Glutamatergic neuron (in vitro differentiated cells): Measurements from ENCODE around the gene GPD2. TPM values are rescaled to one million over a fixed set of nuclear protein-coding genes. Genes with fewer than 3 reads are reported as not detected.

Source experiments
- DNase-seq: peaks from one replicate; pipeline ENCODE4 v3.0.0; 2022
- H3K27ac Mint-ChIP-seq: one replicate; pipeline ENCODE4 v1.8.0; 2020; ENCODE audit warnings: mild to moderate bottlenecking, mixed read lengths, inconsistent platforms; ENCODE audit not compliant: unreplicated experiment
- H3K27me3 Mint-ChIP-seq: one replicate; pipeline ENCODE4 v1.8.0; 2020; ENCODE audit warnings: mild to moderate bottlenecking, moderate library complexity, mixed read lengths, inconsistent platforms; ENCODE audit not compliant: unreplicated experiment
- H3K36me3 Mint-ChIP-seq: one replicate; pipeline ENCODE4 v1.8.0; 2020; ENCODE audit warnings: mild to moderate bottlenecking, mixed read lengths, inconsistent platforms; ENCODE audit not compliant: unreplicated experiment
- H3K4me1 Mint-ChIP-seq: one replicate; pipeline ENCODE4 v1.8.0; 2020; ENCODE audit warnings: mild to moderate bottlenecking, low read depth, mixed read lengths, inconsistent platforms; ENCODE audit not compliant: unreplicated experiment
- H3K4me3 Mint-ChIP-seq: one replicate; pipeline ENCODE4 v1.8.0; 2020; ENCODE audit warnings: mild to moderate bottlenecking, mixed read lengths, inconsistent platforms; ENCODE audit not compliant: unreplicated experiment
- H3K9me3 Mint-ChIP-seq: one replicate; pipeline ENCODE4 v1.8.0; 2020; ENCODE audit warnings: mild to moderate bottlenecking, moderate library complexity, mixed read lengths, inconsistent platforms; ENCODE audit not compliant: unreplicated experiment
- CTCF ChIP-seq: fragments of 200-600 bp; sonication (generic); IDR thresholded peaks from one replicate; pipeline ENCODE4 v1.5.0; 2021; ENCODE audit not compliant: partially characterized antibody, unreplicated experiment
- total RNA-seq: library from RNA; stranded (reverse); fragmentation: NEBNext Ultra II Directional; extraction: Animal tissue kit (Norgen Biotek cat#: 25700); gene quantifications from one replicate; pipeline ENCODE4 v1.2.1, GENCODE V29; 2021; ENCODE audit not compliant: unreplicated experiment

The GPD2 gene
- total RNA-seq, 1 donor from 2014 or later: 26.2 TPM

- Mint-ChIP-seq H3K27me3 (no peaks in the 10 kb centered on the region), H3K27ac (no peak overlapping the region), H3K4me1 (peaks cover 24% of the 10 kb centered on the region), H3K36me3 (no peaks in the 10 kb centered on the region), H3K9me3 (no peaks in the 10 kb centered on the region), H3K4me3 (no peak overlapping the region)
- no peak for TF ChIP-seq CTCF
- DNase-seq: no peak
Measured at GRCh38 chr2:156511803-156512202, 75.6 kb downstream of the GPD2 start.

GRCh38 chr2:156512451-156512850 is 76.3 kb downstream of the GPD2 start:
- Mint-ChIP-seq H3K27me3 (no peaks in the 10 kb centered on the region), H3K27ac (no peak overlapping the region), H3K4me3 (no peak overlapping the region), H3K9me3 (no peaks in the 10 kb centered on the region), H3K4me1 (peaks cover 24% of the 10 kb centered on the region), H3K36me3 (no peaks in the 10 kb centered on the region)
- DNase-seq: no peak
- TF ChIP-seq CTCF: no peak

- no peaks in the 10 kb centered on the region for H3K36me3 Mint-ChIP-seq
- H3K27me3 Mint-ChIP-seq: no peaks in the 10 kb centered on the region
- no peak overlapping the region for H3K4me3 Mint-ChIP-seq
- H3K27ac Mint-ChIP-seq: no peak overlapping the region
- no peaks in the 10 kb centered on the region for H3K9me3 Mint-ChIP-seq
- TF ChIP-seq CTCF: no peak
- H3K4me1 Mint-ChIP-seq: peaks cover 24% of the 10 kb centered on the region
- no peak for DNase-seq
Measured at GRCh38 chr2:156513219-156513618, 77.0 kb downstream of the GPD2 start.

- no peak overlapping the region for H3K27ac Mint-ChIP-seq
- peaks cover 5% of the 10 kb centered on the region for H3K9me3 Mint-ChIP-seq
- no peak for DNase-seq
- no peaks in the 10 kb centered on the region for H3K27me3 Mint-ChIP-seq
- no peaks in the 10 kb centered on the region for H3K36me3 Mint-ChIP-seq
- H3K4me1 Mint-ChIP-seq: peaks cover 13% of the 10 kb centered on the region
- H3K4me3 Mint-ChIP-seq: no peak overlapping the region
- TF ChIP-seq CTCF: no peak
Measured at GRCh38 chr2:156517419-156517818, 81.2 kb downstream of the GPD2 start.

GRCh38 chr2:156518138-156518537 is 82.0 kb downstream of the GPD2 start:
- Mint-ChIP-seq H3K27ac (no peak overlapping the region), H3K27me3 (no peaks in the 10 kb centered on the region), H3K9me3 (peaks cover 5% of the 10 kb centered on the region), H3K36me3 (no peaks in the 10 kb centered on the region), H3K4me3 (no peak overlapping the region), H3K4me1 (peaks cover 8% of the 10 kb centered on the region)
- DNase-seq: no peak
- no peak for TF ChIP-seq CTCF
